Aorta (tissue), 5 donors: ENCODE measurements around the gene MRPL38. TPM values are rescaled to one million over a fixed set of nuclear protein-coding genes. Genes with fewer than 3 reads are reported as not detected.

Source experiments
- ATAC-seq: fragments of 200-7000 bp; cut with Tn5 transposase; one replicate; pipeline ENCODE4 v1.9.1; 2022; ENCODE audit warnings: moderate library complexity; ENCODE audit not compliant: low FRiP score
- DNase-seq, 2 donors: peaks; one replicate each; pipeline ENCODE4 v3.0.0-alpha.2; 2020
- H3K27ac ChIP-seq, 2 donors: one replicate each; pipeline ENCODE4 v1.5.1; 2013; ENCODE audit warnings: low read length in 2 of 2, mild to moderate bottlenecking in 2 of 2, moderate library complexity in 2 of 2, control low read depth in 1 of 2, inconsistent platforms in 1 of 2, low read depth in 1 of 2
- H3K27me3 ChIP-seq, 2 donors: one replicate each; pipeline ENCODE4 v1.6.1; 2013; ENCODE audit warnings: control low read depth in 1 of 2, low read length in 1 of 2, mild to moderate bottlenecking in 1 of 2, moderate library complexity in 1 of 2; ENCODE audit not compliant: insufficient read depth in 2 of 2, control insufficient read depth in 1 of 2
- H3K36me3 ChIP-seq, 2 donors: one replicate each; pipeline ENCODE4 v1.6.1; 2013; ENCODE audit warnings: control low read depth in 1 of 2, low read length in 1 of 2, mild to moderate bottlenecking in 1 of 2; ENCODE audit not compliant: insufficient read depth in 2 of 2, control insufficient read depth in 1 of 2
- H3K4me1 ChIP-seq, 2 donors: one replicate each; pipeline ENCODE4 v1.6.1; 2013; ENCODE audit warnings: low read length in 2 of 2, control low read depth in 1 of 2, mild to moderate bottlenecking in 1 of 2, moderate library complexity in 1 of 2; ENCODE audit not compliant: insufficient read depth in 2 of 2, control insufficient read depth in 1 of 2
- H3K4me3 ChIP-seq, 2 donors: one replicate each; pipeline ENCODE4 v1.5.1; 2013; ENCODE audit warnings: low read length in 2 of 2, control low read depth in 1 of 2, mild to moderate bottlenecking in 1 of 2
- H3K9me3 ChIP-seq: one replicate; pipeline ENCODE4 v1.6.1; 2013; ENCODE audit warnings: mild to moderate bottlenecking, low read length; ENCODE audit not compliant: control insufficient read depth
- WGBS, 2 donors: extraction: QIAGEN DNeasy Blood & Tissue Kit; methylation state at CpG; one replicate each; pipeline ENCODE4 v1.1.7; 2013; 5-methylcytosine and 5-hydroxymethylcytosine counted together
- intact Hi-C, 2 donors: fragments of 100-400 bp; cut with DNase I; formaldehyde crosslinking; loops; one replicate each; pipeline versions ENCODE4 v1.14.2 to v1.15.0; 2022
- polyA plus RNA-seq, 2 donors: library from polyadenylated mRNA; stranded (reverse); fragments of 200-250 nt; gene quantifications; one replicate each; pipeline ENCODE4 v1.2.3, GENCODE V29; 2013
- total RNA-seq, 2 donors: library from RNA; stranded (reverse); fragmentation: NEBNext Ultra II Directional; extraction: Animal tissue kit (Norgen Biotek cat#: 25700); gene quantifications; one replicate each; pipeline ENCODE4 v1.2.1, GENCODE V29; 2021
- donor health status: healthy with polysubstance abuse.
- donor health status: Bipolar disorder and iron deficiency.
- donor health status: DM: no; HTN: no; CAD: no.
- donor health status: DM: no; HTN: no; CAD: no.
- donor health status: DM: yes; HTN: yes; CAD: no.

Gene MRPL38
- total and polyA plus RNA-seq, 4 donors = 25.2 to 128 (median 58.3) TPM

GRCh38 chr17:75913537-75914210 is 9.0 kb upstream of the MRPL38 start:
- ATAC-seq (no peak), DNase-seq (peak in 1 of 2 donors; percentile 40)
- Histone ChIP-seq H3K4me3 (no peak overlapping the region), H3K9me3 (no peaks in the 10 kb centered on the region), H3K27me3 (no peaks in the 10 kb centered on the region), H3K36me3 (peaks cover 0 to 2% of the 10 kb centered on the region in 2 donors), H3K4me1 (no peaks in the 10 kb centered on the region), H3K27ac (no peak overlapping the region)
- 94 to 95% methylated on average over 29 to 32 of the region's 32 CpGs for WGBS, 2 donors
- intact Hi-C loops = no loop called here

- Histone ChIP-seq H3K27ac (no peak overlapping the region), H3K9me3 (no peaks in the 10 kb centered on the region), H3K36me3 (peaks cover 0 to 2% of the 10 kb centered on the region in 2 donors), H3K4me3 (no peak overlapping the region), H3K4me1 (no peaks in the 10 kb centered on the region), H3K27me3 (no peaks in the 10 kb centered on the region)
- intact Hi-C loops = no loop called here
- DNase-seq = peak in 1 of 2 donors; percentile 33
- no peak for ATAC-seq
- WGBS, 2 donors = 78% methylated on average over 6 of the region's 6 CpGs
Measured at GRCh38 chr17:75910699-75911098, 6.0 kb upstream of the MRPL38 start.

- WGBS, 2 donors = 84 to 85% methylated on average over 11 of the region's 11 CpGs
Measured at GRCh38 chr17:75909812-75910274, 5.2 kb upstream of the MRPL38 start.

GRCh38 chr17:75909051-75909811 is 4.5 kb upstream of the MRPL38 start:
- 88 to 90% methylated on average over 14 of the region's 14 CpGs for WGBS, 2 donors
- DNase-seq (peak in 1 of 2 donors; percentile 18), ATAC-seq (no peak)

More at GRCh38 chr17:75909812-75910274, 5.2 kb upstream of the MRPL38 start:
- Histone ChIP-seq H3K36me3 (peaks cover 0 to 2% of the 10 kb centered on the region in 2 donors), H3K27me3 (no peaks in the 10 kb centered on the region), H3K9me3 (no peaks in the 10 kb centered on the region), H3K4me3 (no peak overlapping the region), H3K27ac (no peak overlapping the region), H3K4me1 (no peaks in the 10 kb centered on the region)
- intact Hi-C loops = loop anchor here in 1 of 2 donors (5.0 kb wide), 1 partner anchor 92 kb away; the partner anchor contains the start of gene CDK3
- peak in 1 of 2 donors; percentile 40 for DNase-seq
- no peak for ATAC-seq

GRCh38 chr17:75908201-75908600 is 3.5 kb upstream of the MRPL38 start:
- H3K27me3 ChIP-seq = no peaks in the 10 kb centered on the region
- H3K4me3 ChIP-seq = no peak overlapping the region
- intact Hi-C loops = loop anchor here in 1 of 2 donors (5.0 kb wide), 1 partner anchor 94 kb away; the partner anchor contains the start of gene CDK3
- WGBS, 2 donors = 73 to 77% methylated on average over 6 of the region's 6 CpGs
- no peak overlapping the region for H3K27ac ChIP-seq
- H3K4me1 ChIP-seq = no peaks in the 10 kb centered on the region
- ATAC-seq = no peak
- peak in 1 of 2 donors; percentile 27 for DNase-seq
- H3K36me3 ChIP-seq = peaks cover 0 to 2% of the 10 kb centered on the region in 2 donors
- H3K9me3 ChIP-seq = no peaks in the 10 kb centered on the region

More at GRCh38 chr17:75909051-75909811, 4.5 kb upstream of the MRPL38 start:
- Histone ChIP-seq H3K4me3 (no peak overlapping the region), H3K4me1 (no peaks in the 10 kb centered on the region), H3K27ac (no peak overlapping the region), H3K9me3 (no peaks in the 10 kb centered on the region), H3K36me3 (peaks cover 0 to 2% of the 10 kb centered on the region in 2 donors), H3K27me3 (no peaks in the 10 kb centered on the region)
- intact Hi-C loops = loop anchor here in 1 of 2 donors (5.0 kb wide), 1 partner anchor 93 kb away; the partner anchor contains the start of gene CDK3

GRCh38 chr17:75906143-75906884 is 1.6 kb upstream of the MRPL38 start:
- Histone ChIP-seq H3K4me1 (no peaks in the 10 kb centered on the region), H3K9me3 (no peaks in the 10 kb centered on the region), H3K27ac (no peak overlapping the region), H3K36me3 (peaks cover 0 to 3% of the 10 kb centered on the region in 2 donors), H3K4me3 (no peak overlapping the region), H3K27me3 (no peaks in the 10 kb centered on the region)
- WGBS, 2 donors = 85 to 87% methylated on average over 10 of the region's 10 CpGs
- no peak for ATAC-seq
- peak in 1 of 2 donors; percentile 41 for DNase-seq
- intact Hi-C loops = loop anchor here in 1 of 2 donors (5.0 kb wide), 1 partner anchor 96 kb away; the partner anchor contains the start of gene CDK3

- H3K36me3 ChIP-seq = peaks cover 0 to 3% of the 10 kb centered on the region in 2 donors
- intact Hi-C loops = no loop called here
- no peaks in the 10 kb centered on the region for H3K4me1 ChIP-seq
Measured at GRCh38 chr17:75902406-75902805, 2.3 kb downstream of the MRPL38 start.

GRCh38 chr17:75901727-75902126 is 3.0 kb downstream of the MRPL38 start:
- H3K27me3 ChIP-seq = no peaks in the 10 kb centered on the region
- no peak for ATAC-seq
- H3K4me3 ChIP-seq = no peak overlapping the region
- peaks cover 0 to 3% of the 10 kb centered on the region in 2 donors for H3K36me3 ChIP-seq
- H3K9me3 ChIP-seq = no peaks in the 10 kb centered on the region
- no peak overlapping the region for H3K27ac ChIP-seq
- H3K4me1 ChIP-seq = no peaks in the 10 kb centered on the region
- 88 to 91% methylated on average over 18 of the region's 18 CpGs for WGBS, 2 donors
- intact Hi-C loops = no loop called here
- peak in 1 of 2 donors; percentile 41 for DNase-seq

More at GRCh38 chr17:75902406-75902805, 2.3 kb downstream of the MRPL38 start:
- DNase-seq = no peak
- Histone ChIP-seq H3K9me3 (no peaks in the 10 kb centered on the region), H3K27me3 (no peaks in the 10 kb centered on the region), H3K4me3 (no peak overlapping the region), H3K27ac (no peak overlapping the region)
- 91% methylated on average over 6 of the region's 6 CpGs for WGBS, 2 donors
- ATAC-seq = no peak
